ENCODE results near the gene SIRPA.

SIRPA gene

DNA sequence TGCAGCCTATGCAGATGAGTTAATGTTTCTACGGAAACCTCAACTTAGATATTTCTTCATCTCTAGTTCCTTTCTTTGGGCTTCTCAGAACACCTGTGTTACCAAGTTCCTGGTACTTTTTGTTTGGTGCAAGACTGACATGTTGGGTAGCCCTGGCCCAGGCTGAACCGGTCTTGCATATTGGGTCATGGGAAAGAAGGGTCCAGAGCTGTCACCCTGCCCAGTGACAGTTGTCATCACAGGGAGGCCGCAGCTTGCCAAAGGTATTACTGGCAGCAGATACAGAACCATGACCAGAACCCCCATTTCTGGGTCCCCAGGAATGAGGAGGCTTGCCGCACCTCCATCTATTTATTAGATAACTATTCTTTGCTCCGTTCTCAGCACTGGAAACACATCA is 58.4 kb downstream of the SIRPA start:
- DNase-seq = no peak

- DNase-seq = no peak
These were observed 60.0 kb downstream of the SIRPA start for GRCh38 chr20:1955217-1955616.

- no peak for DNase-seq
These were observed 63.2 kb downstream of the SIRPA start for GRCh38 chr20:1958426-1958825.

DNA sequence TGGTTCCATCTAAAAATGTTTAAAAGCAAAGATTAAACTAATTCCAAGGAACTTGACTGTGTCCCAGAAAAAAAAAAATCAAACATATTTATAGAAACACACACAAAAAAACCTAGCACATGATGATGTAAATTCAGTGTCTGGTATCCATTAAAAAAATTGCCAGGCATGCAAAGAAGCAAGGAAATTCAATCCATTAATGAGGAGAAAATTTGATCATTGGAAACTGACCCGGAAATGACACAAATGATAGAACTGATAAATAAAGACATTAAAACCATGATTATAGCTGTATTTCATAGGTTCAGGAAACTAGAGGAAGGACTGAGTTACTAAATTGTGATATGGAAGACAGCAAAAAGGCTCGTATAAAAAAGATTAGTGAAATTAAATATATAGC is 63.9 kb downstream of the SIRPA start:
- no peak for DNase-seq

DNA sequence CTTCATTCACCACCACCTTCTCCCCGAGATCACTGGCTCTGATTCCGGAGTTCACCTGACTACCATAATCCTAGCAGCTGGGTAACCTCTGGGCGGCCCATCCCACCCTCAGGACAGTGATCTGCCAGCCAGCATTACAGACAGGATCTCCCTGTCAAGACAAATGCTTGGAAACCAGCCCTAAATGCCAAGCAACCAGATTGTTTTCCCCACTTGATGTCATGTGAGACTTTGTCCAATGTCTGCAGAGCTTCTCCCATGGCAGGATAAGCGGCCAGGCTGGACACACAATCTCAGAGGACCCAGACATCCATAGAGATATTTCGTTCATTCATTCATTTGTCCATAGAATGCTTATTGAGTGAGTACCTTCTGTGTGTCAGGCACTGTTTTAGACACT is 66.2 kb downstream of the SIRPA start:
- no peak for DNase-seq

DNA sequence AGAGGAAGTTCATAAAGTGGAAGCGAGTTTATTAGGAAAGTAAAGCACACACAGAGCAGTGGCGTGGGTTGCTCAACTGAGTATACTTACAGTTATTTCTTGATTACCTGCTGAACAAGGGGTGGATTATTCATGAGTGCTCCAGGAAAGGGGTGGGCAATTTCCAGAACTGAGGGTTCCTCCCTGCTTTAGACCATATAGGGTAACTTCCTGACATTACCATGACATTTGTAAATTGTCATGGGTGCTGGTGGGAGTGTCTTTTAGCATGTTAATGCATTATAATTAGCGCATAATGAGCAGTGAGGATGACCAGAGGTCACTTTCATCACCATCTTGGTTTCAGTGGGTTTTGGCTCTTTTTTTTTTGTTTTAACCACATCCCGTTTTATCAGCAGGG is 68.9 kb downstream of the SIRPA start:
- DNase-seq = peak; percentile 38

GRCh38 chr20:1964659-1965405 is 69.6 kb downstream of the SIRPA start:
- no peak for DNase-seq

GRCh38 chr20:1965520-1966351 is 70.5 kb downstream of the SIRPA start:
- DNase-seq = peak; percentile 62

DNA sequence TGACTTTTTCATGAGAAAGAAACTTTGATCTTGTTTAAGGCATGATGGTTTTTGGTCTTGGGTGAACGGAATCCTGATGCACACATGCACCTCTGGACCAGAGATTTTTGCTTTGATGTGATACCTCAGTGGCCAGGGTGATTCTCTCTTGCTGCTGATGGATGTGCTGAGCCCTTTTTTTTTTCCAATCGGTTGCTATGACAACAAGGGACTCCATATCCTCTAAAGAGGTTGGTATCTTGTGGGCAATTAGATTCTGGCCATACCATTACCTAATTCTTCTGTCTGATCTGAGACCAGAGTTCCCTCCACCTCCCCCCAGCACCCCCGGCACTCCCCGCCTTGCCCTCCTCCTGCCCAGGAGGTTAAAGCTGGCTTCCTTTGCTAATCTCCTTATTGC is 73.8 kb downstream of the SIRPA start:
- no peak for DNase-seq

DNA sequence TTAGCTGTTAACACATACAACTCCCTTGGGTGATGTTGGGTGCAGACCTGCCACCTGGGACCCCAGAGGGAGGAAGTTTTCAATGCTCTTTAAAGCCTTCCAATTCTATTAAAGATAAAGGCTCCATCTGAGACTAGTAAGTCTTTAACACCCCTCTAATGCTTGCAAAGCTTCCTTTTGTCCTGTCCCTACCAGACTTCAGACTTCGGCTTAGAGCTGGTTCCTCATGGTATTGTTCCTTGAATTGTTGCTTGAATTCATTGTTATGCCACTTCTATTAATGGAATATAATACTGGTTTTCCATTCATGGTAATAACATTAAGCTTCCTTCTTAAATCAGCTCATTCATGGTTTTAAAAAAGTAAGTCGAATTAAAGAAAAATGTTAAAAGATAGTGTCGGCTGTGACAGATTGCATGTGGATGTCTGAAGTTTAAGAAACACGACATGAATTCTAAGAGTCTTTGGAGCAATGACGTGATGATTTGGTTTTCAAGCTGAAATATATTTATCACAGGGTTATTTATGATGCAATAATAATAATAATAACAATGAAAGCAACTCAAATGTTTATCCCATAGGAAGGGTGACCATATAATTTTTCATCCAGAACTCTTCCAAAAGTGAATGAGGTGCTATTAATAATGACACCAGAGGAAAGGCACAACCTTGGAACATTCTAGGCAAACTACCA is 76.8 kb downstream of the SIRPA start:
- DNase-seq = no peak

DNA sequence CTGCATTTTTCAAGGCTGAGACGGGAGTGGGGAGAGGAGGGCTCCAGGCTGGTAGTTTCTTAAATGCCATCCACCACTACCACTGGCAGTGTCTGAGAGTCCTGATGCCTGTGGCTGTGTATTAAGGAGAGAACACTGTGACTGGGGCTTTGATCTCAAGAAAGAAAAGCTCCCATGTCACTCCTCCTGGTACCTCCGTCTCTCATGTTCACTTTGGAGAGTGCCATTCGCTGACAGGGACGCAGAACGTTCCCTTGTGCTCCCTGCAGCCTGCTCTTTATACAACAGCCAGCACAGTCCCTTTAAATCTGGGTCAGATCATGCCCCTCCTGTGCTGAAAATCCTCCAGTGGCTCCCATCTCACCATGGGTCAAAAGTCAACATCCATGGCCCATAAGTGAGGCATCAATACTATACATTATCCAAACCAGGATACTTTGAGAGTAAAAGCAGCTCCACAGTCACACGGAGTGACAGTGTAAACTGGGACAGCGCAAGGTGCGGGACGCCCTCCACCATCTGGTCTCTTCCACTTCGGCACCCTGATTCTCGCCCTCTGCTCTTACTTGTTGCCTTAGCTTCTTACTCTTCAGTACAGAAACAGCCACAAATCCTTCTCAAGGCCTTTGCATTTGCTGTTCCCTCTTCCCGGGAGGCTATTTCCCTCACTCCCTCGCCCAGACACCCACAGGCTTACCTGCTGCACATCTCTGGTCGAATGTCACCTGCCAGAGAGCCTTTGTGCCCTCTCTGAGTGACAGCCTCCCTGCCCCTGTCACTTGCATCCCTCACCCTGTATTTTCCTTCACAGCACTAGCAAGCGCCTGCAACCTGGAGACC is 78.6 kb downstream of the SIRPA start:
- no peak for DNase-seq

DNA sequence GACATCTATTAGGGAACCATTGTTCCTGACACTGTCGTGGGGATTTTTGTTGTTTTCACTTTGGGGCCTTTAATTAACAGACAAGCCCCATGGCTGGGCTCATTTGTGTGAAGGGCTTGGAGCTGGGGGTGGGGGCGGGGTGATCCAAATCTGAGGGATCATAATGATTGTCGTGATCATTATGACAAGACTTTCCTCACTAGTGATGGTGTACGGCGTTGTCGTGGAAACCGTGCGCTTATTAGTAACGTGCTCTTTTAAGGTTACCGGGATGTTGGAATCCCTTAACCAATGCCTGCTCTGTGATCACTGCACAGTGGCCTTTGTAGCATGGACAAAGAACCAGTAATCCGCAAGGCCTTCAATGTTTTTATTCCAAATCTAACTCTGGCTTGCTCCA is 80.1 kb downstream of the SIRPA start:
- no peak for DNase-seq

- no peak for DNase-seq
These were observed 84.0 kb downstream of the SIRPA start for GRCh38 chr20:1979106-1979778.

GRCh38 chr20:1982686-1983085 is 87.5 kb downstream of the SIRPA start:
- DNase-seq = no peak

GRCh38 chr20:1983301-1983700 is 88.1 kb downstream of the SIRPA start:
- no peak for DNase-seq

GRCh38 chr20:1987826-1988225 is 92.6 kb downstream of the SIRPA start:
- no peak for DNase-seq
